Endothelial cell of umbilical vein (primary cell): ENCODE measurements around the gene ADGB. TPM values are rescaled to one million over a fixed set of nuclear protein-coding genes. Genes with fewer than 3 reads are reported as not detected.

Source experiments
- BruUV-seq: library from RNA; stranded (reverse); fragments of 400-500 nt; replicated peaks from 2 replicates; lab custom pipeline; 2021; lab: Mats Ljungman, UMichigan
- CTCF ChIA-PET: fragments of 300-600, 350-600 bp; sonication (Branson Sonifier 250); formaldehyde crosslinking; loops from one replicate; lab custom pipeline; 2021; ENCODE audit warnings: antibody characterized with exemption, inconsistent platforms; lab: Charles Lee
- POLR2A ChIA-PET: fragments of 300-600, 350-600 bp; sonication (Branson Sonifier 250); formaldehyde crosslinking; loops from one replicate; lab custom pipeline; 2021; ENCODE audit warnings: antibody characterized with exemption, inconsistent platforms; lab: Charles Lee
- DNase-seq: peaks from one replicate; pipeline ENCODE4 v3.0.0-alpha.2; 2011; ENCODE audit warnings: low read depth, low spot score
- FAIRE-seq: peaks from 2 replicates; lab custom pipeline; 2011; peaks lifted over from hg19 to GRCh38; lab: Jason Lieb, UNC
- H2AFZ ChIP-seq: 2 replicates; pipeline ENCODE4 v1.6.0; 2012; ENCODE audit warnings: low read depth, low read length, control low read depth, inconsistent platforms
- H3K27ac ChIP-seq: 2 replicates; pipeline ENCODE4 v1.5.1; 2011; ENCODE audit warnings: low read depth, mild to moderate bottlenecking, control low read depth, low read length, moderate library complexity; ENCODE audit not compliant: insufficient read depth
- H3K27me3 ChIP-seq, 2 experiments: 2 replicates each; pipeline versions ENCODE4 v1.6.0 to v1.6.1; 2011; ENCODE audit warnings: low read length in 2 of 2, mixed read lengths in 1 of 2; ENCODE audit not compliant: control insufficient read depth in 2 of 2, insufficient read depth in 2 of 2
- H3K36me3 ChIP-seq, 2 experiments: 2 replicates in 1 of 2; 3 replicates in 1 of 2; pipeline ENCODE4 v1.5.1; 2011; ENCODE audit warnings: low read length in 2 of 2, mild to moderate bottlenecking in 1 of 2, moderate library complexity in 1 of 2; ENCODE audit not compliant: control insufficient read depth in 2 of 2, insufficient read depth in 2 of 2; ENCODE audit errors: extremely low read depth in 1 of 2
- H3K4me1 ChIP-seq: 3 replicates; pipeline ENCODE4 v1.5.1; 2011; ENCODE audit warnings: mild to moderate bottlenecking, low read length; ENCODE audit not compliant: control insufficient read depth, insufficient read depth; ENCODE audit errors: extremely low read depth
- H3K4me2 ChIP-seq: 2 replicates; pipeline ENCODE4 v1.6.1; 2011; ENCODE audit warnings: low read length, control low read depth, mixed read lengths; ENCODE audit not compliant: insufficient read depth
- H3K4me3 ChIP-seq, 3 experiments: fragments of 200-600 bp in 1 of 3; sonication (generic), shearing (Covaris generic) in 1 of 3; replicated peaks in 1 of 3; 2 replicates each; pipeline ENCODE4 v1.5.1; 2011 to 2016; ENCODE audit warnings: control low read depth in 3 of 3, low read length in 3 of 3, mild to moderate bottlenecking in 2 of 3, inconsistent platforms in 1 of 3, low read depth in 1 of 3, moderate library complexity in 1 of 3; ENCODE audit not compliant: insufficient read depth in 1 of 3
- H3K79me2 ChIP-seq: 2 replicates; pipeline ENCODE4 v1.6.0; 2012; ENCODE audit warnings: low read length, inconsistent platforms; ENCODE audit not compliant: control insufficient read depth, insufficient read depth
- H3K9ac ChIP-seq: replicated peaks from 2 replicates; pipeline ENCODE3; 2011; ENCODE audit warnings: low read length, control low read depth; ENCODE audit not compliant: insufficient read depth; ENCODE audit errors: extremely low read depth
- H3K9me1 ChIP-seq: replicated peaks from 3 replicates; pipeline ENCODE4 v1.6.0; 2011; ENCODE audit warnings: mild to moderate bottlenecking, low read length; ENCODE audit not compliant: control insufficient read depth, insufficient read depth; ENCODE audit errors: extremely low read depth
- H3K9me3 ChIP-seq: replicated peaks from 2 replicates; pipeline ENCODE4 v1.5.1; 2012; ENCODE audit warnings: low read length, inconsistent platforms; ENCODE audit not compliant: control insufficient read depth, insufficient read depth
- H4K20me1 ChIP-seq: replicated peaks from 2 replicates; pipeline ENCODE3; 2011; ENCODE audit warnings: mild to moderate bottlenecking, low read length; ENCODE audit not compliant: control insufficient read depth, insufficient read depth; ENCODE audit errors: extremely low read depth
- EZH2 ChIP-seq: IDR thresholded peaks from 2 replicates; pipeline ENCODE4 v1.6.1; 2012; ENCODE audit warnings: borderline replicate concordance, low read depth, mild to moderate bottlenecking, moderate library complexity, low read length, inconsistent platforms; ENCODE audit not compliant: severe bottlenecking
- FOS ChIP-seq: IDR thresholded peaks from 2 replicates; pipeline ENCODE4 v1.6.1; 2011; ENCODE audit warnings: mild to moderate bottlenecking, low read length, moderate library complexity, borderline replicate concordance; ENCODE audit not compliant: insufficient read depth
- GATA2 ChIP-seq: IDR thresholded peaks from 2 replicates; pipeline ENCODE4 v1.7.0; 2011; ENCODE audit warnings: low read depth, mild to moderate bottlenecking, moderate library complexity, mixed read lengths, low read length; ENCODE audit not compliant: insufficient read length, insufficient read depth
- JUN ChIP-seq: IDR thresholded peaks from 2 replicates; pipeline ENCODE4 v1.6.1; 2011; ENCODE audit warnings: borderline replicate concordance, low read depth; ENCODE audit not compliant: insufficient read length, insufficient read depth
- MYC ChIP-seq: IDR thresholded peaks from one replicate; pipeline ENCODE4 v1.6.1; 2011; ENCODE audit warnings: mild to moderate bottlenecking, low read depth, low read length
- POLR2A ChIP-seq: IDR thresholded peaks from 2 replicates; pipeline ENCODE4 v1.6.1; 2012; ENCODE audit warnings: low read depth, mild to moderate bottlenecking, control low read depth, low read length
- POLR2AphosphoS5 ChIP-seq: IDR thresholded peaks from 2 replicates; pipeline ENCODE4 v1.6.1; 2012; ENCODE audit warnings: low read depth, mild to moderate bottlenecking, control low read depth, low read length, moderate library complexity; ENCODE audit not compliant: insufficient read depth
- dilution Hi-C: fragments of 300-500 bp; cut with MboI; formaldehyde crosslinking; loops from one replicate; pipeline ENCODE4 v1.15.0; 2019; ENCODE audit warnings: low sequenced_read_pairs; ENCODE audit not compliant: extremely low pct_ligation_motif_present
- intact Hi-C: fragments of 100-400 bp; cut with micrococcal nuclease; formaldehyde crosslinking; loops from one replicate; pipeline ENCODE4 v1.10.0; 2022
- polyA plus RNA-seq, 4 experiments: library from polyadenylated mRNA; depleted of rRNA in 3 of 4; stranded (reverse) in 3 of 4; unstranded in 1 of 4; fragments of >200 nt; gene quantifications; 2 replicates each; pipeline versions ENCODE4 v1.2.1 to v1.2.3, GENCODE V29; 2011 to 2012; ENCODE audit warnings: missing spikeins in 1 of 4
- total RNA-seq: library from RNA; stranded (reverse); gene quantifications from 2 replicates; pipeline ENCODE4 v1.2.3, GENCODE V29; 2021
- TF ChIP-seq, protein P1 (sequence below): IDR thresholded peaks from 2 replicates; pipeline ENCODE4 v1.6.1; 2011; ENCODE audit not compliant: insufficient read depth, insufficient read length
- TF ChIP-seq, protein P2 (sequence below), 2 donors: IDR thresholded peaks; 1 replicate in 1 of 2; 2 replicates in 1 of 2; pipeline ENCODE4 v1.5.1; 2011; ENCODE audit warnings: low read length in 2 of 2, mild to moderate bottlenecking in 2 of 2, moderate library complexity in 2 of 2, control low read depth in 1 of 2, inconsistent platforms in 1 of 2, low read depth in 1 of 2; ENCODE audit not compliant: insufficient read depth in 1 of 2; ENCODE audit errors: extremely low read depth in 1 of 2

ADGB gene
- total and polyA plus RNA-seq, 2 donors (not counting 3 experiments of a cell fraction or from before 2014, with no cell fraction given) = not detected

DNA sequence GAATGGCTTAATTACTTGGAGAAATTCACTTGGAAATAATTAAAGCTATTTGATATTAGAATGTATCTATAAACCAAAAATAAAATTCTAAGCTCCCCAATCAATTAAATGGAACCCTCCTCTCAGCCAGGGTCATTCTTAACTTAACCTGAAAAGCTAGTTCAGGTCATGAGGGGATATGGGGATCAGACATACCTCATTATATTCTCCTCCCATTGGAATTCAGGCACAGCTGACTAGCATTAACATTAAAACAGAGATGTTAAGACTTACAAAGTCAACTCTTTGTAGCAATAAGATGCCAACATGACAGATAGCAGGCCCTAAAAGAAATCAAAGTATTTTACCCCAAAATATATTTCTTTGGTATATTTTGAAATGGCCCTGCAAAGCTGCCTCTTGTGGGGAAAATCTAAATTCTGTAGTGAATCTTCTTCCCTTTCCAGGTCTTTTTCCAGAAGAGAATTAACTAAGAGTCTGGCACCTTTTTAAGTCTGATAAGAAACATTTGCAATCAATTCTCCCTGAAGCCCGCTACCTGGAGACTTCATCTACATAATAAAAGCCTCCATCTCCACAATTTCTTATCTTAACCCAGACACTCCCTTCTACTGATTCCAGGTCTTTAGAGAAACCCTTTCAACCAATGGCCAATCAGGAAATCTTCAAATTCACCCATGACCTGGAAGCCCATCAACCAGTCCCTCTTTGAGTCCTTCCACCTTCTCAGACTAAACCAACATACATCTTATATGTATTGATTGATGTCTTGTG, 231.2 kb downstream of the ADGB start:
- no peak overlapping the region for H3K4me2 ChIP-seq
- ChIA-PET POLR2A (no interaction called here), CTCF (no interaction called here)
- intact Hi-C loops (no loop called here), dilution Hi-C loops (no loop called here)
- H3K9me3 ChIP-seq = no peaks in the 10 kb centered on the region
- no peaks in the 10 kb centered on the region for H4K20me1 ChIP-seq
- no peak overlapping the region for H3K4me3 ChIP-seq
- FAIRE-seq = no peak
- H3K27me3 ChIP-seq = no peaks in the 10 kb centered on the region
- H3K79me2 ChIP-seq = no peaks in the 10 kb centered on the region
- TF ChIP-seq POLR2AphosphoS5 = no peak
- no peak for TF ChIP-seq EZH2
- no peaks in the 10 kb centered on the region for H3K36me3 ChIP-seq
- no peaks in the 10 kb centered on the region for H3K9me1 ChIP-seq
- H3K4me1 ChIP-seq = no peaks in the 10 kb centered on the region
- BruUV-seq = no TSS peak
- no peak overlapping the region for H3K9ac ChIP-seq
- no peak for DNase-seq
- H3K27ac ChIP-seq = no peak overlapping the region
- no peak overlapping the region for H2AFZ ChIP-seq

DNA sequence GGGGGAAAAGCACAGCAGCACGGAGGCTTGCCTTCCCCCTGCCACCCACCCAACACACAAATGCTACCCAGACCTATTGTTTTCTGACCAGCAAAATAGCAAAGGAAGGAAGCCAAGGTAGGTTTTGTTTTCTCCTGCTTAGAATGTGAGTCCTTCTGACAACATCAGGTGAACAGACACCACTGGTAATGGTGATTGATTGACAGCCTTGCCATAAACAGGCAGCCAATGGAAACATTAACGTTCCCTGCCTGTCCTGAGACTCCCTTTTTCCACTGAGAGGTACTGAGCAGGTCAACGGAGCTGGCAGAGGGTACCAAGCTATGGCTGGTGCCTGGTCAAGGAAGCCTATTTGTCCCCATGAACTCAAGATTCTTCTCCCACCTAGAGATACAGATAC, 234.4 kb downstream of the ADGB start:
- FAIRE-seq = no peak
- dilution Hi-C loops = no loop called here

More for the DNA sequence above, 234.4 kb downstream of the ADGB start:
- TF ChIP-seq MYC (no peak), GATA2 (no peak), FOS (no peak), POLR2AphosphoS5 (no peak), POLR2A (no peak), JUN (no peak), EZH2 (no peak)
- TF ChIP-seq, protein P1, sequence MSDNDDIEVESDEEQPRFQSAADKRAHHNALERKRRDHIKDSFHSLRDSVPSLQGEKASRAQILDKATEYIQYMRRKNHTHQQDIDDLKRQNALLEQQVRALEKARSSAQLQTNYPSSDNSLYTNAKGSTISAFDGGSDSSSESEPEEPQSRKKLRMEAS = no peak
- TF ChIP-seq, protein P2, sequence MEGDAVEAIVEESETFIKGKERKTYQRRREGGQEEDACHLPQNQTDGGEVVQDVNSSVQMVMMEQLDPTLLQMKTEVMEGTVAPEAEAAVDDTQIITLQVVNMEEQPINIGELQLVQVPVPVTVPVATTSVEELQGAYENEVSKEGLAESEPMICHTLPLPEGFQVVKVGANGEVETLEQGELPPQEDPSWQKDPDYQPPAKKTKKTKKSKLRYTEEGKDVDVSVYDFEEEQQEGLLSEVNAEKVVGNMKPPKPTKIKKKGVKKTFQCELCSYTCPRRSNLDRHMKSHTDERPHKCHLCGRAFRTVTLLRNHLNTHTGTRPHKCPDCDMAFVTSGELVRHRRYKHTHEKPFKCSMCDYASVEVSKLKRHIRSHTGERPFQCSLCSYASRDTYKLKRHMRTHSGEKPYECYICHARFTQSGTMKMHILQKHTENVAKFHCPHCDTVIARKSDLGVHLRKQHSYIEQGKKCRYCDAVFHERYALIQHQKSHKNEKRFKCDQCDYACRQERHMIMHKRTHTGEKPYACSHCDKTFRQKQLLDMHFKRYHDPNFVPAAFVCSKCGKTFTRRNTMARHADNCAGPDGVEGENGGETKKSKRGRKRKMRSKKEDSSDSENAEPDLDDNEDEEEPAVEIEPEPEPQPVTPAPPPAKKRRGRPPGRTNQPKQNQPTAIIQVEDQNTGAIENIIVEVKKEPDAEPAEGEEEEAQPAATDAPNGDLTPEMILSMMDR (IDR thresholded peaks at IDR 0.05; ENCODE audit: extremely low read depth in 1 of 2, insufficient read depth in 1 of 2, low read depth in 1 of 2, low read length in 2 of 2) = no peak
- Histone ChIP-seq H3K9me1 (no peaks in the 10 kb centered on the region), H3K9me3 (no peaks in the 10 kb centered on the region), H3K27ac (no peak overlapping the region), H2AFZ (no peak overlapping the region), H3K9ac (no peak overlapping the region), H3K4me1 (no peaks in the 10 kb centered on the region), H3K4me2 (no peak overlapping the region), H4K20me1 (no peaks in the 10 kb centered on the region), H3K36me3 (no peaks in the 10 kb centered on the region), H3K4me3 (no peak overlapping the region), H3K27me3 (no peaks in the 10 kb centered on the region), H3K79me2 (no peaks in the 10 kb centered on the region)
- ChIA-PET CTCF (no interaction called here), POLR2A (no interaction called here)
- no peak for DNase-seq
- intact Hi-C loops = no loop called here
- no TSS peak for BruUV-seq
